ENCODE data around the gene PARD3B.

The PARD3B gene

GRCh38 chr2:204544961-204545860 lies at the start of gene PARD3B:
PARD3B (plus strand) TSS chr2:204545475; CDS start chr2:204546000, 525 bp downstream.
- DNase-seq: peak; percentile 71

DNA sequence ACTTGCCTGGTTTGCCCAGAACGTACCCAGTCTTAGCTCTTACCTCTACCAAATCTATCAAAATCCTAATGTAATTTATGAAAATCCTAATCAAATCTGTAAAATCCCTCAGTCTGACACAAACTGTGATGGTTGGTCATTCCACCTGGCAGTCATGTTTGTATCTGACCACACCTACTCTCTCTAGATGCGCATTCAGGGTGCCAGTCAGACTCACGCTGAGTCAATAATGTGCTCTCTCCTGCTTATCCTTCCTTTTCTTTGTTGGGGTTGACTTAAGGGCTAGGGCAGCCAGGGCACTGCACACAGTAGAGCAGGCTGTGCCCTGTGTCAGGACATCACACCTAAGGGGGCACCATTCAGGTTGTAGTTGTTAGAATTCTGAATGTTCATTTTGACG lies 48.5 kb upstream of the PARD3B start:
- DNase-seq: no peak

GRCh38 chr2:204497855-204498254 lies 47.4 kb upstream of the PARD3B start:
- DNase-seq: no peak

DNA sequence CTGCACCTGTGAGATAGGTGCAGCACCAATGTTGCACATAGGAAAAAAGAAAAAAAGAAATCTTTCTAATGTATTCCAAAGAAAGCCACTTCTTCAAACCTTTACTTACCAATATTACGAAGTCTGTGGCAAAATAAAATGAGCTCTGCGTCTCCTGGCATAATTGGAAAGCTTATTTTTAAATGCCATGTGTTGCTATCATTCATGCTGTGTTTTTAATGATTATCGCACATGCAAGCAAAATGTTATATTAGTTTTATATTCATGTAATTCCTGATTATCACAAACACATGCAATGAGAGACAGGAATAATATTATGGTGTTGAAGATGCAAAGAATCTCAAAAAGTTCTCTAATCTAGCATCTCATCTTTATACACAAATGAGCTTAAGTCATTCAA lies 47.0 kb upstream of the PARD3B start:
- no peak for DNase-seq

GRCh38 chr2:204503869-204504268 lies 41.4 kb upstream of the PARD3B start:
- DNase-seq: no peak

GRCh38 chr2:204504594-204504993 lies 40.7 kb upstream of the PARD3B start:
- DNase-seq: no peak

DNA sequence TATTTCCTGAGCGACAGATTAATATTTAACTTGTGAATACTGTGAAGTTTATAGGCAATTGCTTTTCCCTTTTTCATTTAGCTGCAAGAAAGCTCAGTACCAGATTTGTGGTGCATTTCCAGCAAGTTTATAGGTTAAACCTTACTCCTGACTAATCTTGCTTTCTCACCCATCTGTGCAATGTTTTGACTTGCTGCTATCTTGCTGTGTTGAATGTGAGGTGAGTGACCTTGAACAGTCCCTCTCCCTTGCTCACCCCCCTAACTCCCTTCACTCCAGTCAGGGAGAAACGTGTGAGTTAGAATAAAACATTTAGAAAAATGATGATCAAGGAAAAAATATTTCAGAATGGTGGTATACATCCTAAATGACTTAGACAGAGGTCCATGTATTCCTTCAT lies 39.8 kb upstream of the PARD3B start:
- no peak for DNase-seq

DNA sequence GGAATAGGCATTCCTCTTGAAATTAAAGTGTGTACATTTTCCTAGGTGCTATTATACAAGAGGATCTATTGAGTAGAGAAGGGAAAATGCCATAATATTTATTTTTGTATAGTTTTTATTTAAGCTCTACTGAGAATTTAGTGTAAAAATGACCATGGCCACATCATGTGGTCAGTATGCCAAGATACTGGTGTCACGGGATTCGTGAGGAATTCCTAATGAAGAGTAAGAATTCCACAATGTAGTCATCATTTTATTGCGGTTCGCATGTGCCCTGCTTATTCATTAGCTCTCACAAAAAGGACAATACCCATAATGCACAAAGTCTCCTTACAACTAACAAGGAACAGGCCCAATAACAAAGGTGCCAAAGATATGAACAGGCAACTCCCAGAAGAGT lies 39.3 kb upstream of the PARD3B start:
- DNase-seq: no peak

GRCh38 chr2:204507636-204508035 lies 37.6 kb upstream of the PARD3B start:
- no peak for DNase-seq

DNA sequence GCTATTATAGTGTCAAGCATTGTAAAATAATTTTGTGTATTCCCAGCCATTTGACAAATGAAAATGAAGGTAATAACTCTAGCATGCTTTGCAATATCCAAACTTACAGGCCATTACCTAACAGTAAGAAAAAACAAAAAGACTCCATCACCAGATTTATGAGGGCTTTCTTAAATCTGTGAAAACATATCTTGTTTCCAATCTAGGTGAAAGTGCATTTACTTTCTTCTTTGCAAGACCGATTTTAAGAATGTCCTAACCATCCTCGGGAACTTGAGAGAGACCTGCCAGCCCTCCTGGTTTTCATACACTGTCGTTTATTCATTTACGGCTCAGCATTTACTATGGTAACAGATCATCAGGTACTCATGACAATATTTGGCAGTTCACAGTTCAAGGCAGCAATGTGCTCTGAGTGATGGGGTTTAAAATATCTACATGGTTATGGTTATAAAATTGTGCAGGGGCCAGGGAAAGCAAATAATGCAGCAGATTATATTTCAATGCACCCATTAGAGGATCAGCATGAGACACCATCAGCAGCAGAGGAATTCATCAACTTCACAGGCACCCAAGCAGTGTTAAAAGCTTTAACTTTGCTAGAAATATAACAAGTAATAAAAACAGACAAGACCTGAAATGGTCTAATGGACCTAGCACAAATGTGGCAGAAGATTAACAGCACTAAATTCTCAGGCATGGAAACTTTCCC lies 34.4 kb upstream of the PARD3B start:
- no peak for DNase-seq

GRCh38 chr2:204514439-204514838 lies 30.8 kb upstream of the PARD3B start:
- DNase-seq: no peak

DNA sequence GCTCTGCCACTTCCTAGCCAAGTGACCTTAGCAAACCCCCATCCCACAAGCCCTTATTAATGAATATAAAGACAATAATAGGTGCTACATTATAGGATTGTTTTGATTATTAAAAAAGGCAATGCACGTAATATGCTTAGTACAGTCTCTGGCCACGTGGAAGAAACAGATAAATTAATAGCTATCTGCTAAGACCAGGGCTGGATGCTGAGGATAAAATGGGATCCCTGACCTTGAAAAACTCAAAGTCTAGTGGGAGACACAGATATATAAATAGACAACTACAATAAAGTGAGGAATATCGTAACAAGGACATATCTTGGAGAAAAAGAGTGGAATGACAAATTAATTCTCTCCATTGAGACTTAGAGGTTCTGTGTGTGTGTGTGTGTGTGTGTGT lies 29.9 kb upstream of the PARD3B start:
- no peak for DNase-seq

DNA sequence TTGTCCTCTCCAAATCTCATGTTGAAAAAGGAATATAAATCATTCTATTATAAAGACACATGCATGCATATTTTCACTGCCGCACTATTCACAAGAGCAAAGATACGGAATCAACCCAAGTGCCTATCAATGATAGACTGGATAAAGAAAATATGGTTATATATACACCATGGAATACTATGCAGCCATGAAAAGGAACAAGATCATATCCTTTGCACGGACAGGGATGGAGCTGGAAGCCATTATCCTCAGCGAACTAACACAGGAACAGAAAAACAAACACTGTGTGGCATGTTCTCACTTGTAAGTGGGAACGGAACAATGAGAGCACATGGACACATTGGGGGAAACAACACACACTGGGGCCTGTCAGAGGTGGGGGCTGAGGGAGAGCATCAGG lies 28.1 kb upstream of the PARD3B start:
- no peak for DNase-seq

- no peak for DNase-seq
These were observed 15.3 kb upstream of the PARD3B start for GRCh38 chr2:204529795-204530463.

DNA sequence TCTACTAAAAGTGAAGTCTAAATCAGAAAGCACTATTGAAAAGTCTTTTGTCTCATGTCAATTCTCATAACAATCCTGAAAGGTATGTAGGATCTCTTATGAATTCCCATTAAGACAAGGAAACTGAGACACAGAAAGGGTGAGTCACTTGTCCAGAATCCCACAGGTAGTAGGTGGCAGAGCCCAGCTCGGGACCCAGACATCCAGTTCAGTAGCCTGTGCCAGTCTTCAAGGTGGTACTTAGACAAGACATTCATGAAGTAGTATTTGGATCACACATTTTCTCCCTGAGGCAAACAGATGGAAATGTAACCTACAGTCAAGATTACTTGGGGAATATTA lies 14.8 kb upstream of the PARD3B start:
- DNase-seq: no peak

DNA sequence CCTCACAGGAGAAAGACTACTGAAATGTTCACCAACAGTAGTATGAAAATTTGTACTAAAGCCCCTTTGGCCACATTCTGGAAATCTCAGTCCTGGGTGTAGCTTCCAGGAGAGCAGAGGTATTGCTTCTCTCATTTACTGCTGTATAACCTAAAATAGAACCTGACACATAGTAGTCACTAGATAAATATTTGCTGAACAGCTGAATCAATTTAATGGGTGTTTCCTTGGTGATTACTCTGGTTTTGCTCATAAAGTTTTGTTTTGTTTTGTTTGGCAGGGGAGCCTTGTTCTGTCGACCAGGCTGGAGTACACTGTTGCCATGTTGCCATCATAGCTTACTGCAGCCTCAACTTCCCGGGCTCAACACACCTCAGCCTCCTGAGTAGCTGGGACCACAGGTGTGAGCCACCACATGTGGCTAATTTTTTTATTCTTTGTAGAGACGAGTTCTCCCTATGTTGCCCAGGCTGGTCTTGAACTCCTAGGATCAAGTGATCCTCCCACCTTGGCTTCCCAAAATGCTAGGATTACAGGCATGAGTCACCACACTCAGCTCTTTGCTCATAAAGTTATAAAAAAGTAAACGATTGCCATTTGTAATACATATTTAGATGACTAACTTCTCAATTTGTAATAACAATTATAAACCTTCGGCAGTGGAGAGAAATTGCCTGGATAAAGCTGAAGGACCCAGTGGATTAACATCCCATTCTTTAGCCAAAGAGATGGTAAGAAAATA lies 11.5 kb upstream of the PARD3B start:
- no peak for DNase-seq

- no peak for DNase-seq
These were observed 9.9 kb upstream of the PARD3B start for GRCh38 chr2:204535356-204535755.

- DNase-seq: no peak
These were observed 9.5 kb upstream of the PARD3B start for GRCh38 chr2:204535764-204536163.

GRCh38 chr2:204538182-204539018 lies 6.9 kb upstream of the PARD3B start:
- DNase-seq: peak; percentile 22

DNA sequence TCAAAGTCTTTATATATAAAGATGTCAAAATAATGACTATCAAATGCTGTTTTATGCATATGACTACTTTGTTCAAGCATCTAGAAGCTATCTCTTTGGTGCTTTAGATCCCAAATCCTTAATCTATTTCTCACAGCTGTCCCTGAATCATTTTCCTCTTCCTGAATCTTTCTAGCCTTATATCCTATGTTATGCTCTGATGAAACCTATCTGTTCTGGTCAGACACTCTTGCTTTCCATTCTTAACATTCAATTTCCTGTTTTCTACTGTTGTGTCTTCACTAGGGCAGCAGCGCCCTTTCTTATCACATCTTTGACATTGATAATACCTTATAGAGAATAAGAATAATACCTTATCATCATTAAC lies 6.3 kb upstream of the PARD3B start:
- DNase-seq: no peak

GRCh38 chr2:204541637-204542036 lies 3.6 kb upstream of the PARD3B start:
- no peak for DNase-seq

DNA sequence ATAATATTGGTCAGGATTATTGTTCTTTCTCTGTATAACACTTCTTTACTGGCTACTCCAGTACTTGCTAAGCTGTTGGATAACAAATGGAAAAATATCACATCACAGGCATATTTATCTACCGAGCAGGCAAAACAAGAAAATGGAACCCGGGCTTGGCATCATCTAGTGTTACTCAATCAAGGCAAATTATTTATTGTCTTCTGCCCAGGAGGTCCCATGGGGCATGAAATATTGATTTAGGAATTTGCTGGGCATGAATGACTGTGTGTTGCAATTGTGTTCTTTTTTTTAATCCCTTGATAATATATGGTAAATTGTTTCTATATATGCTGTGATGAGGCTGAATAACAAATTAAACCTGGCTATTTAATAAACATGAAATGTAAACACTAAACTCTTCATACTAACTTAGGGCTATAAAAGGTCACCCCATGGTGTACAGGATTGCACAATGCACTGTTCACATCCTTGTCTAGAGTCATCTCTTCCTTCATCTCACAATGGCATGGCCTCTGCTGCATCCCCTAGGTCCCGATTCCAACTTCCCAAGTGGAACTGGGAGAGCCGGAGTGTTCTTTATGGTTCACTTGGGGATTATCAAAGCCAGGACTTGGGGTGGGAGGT lies 2.2 kb upstream of the PARD3B start:
- no peak for DNase-seq
